Fibroblast of lung (primary cell): Measurements from ENCODE around the gene FAM53B. TPM values are rescaled to one million over a fixed set of nuclear protein-coding genes. Genes with fewer than 3 reads are reported as not detected.

ENCODE experiments used
- DNase-seq, 2 donors: peaks; one replicate each; pipeline versions ENCODE4 v3.0.0 to v3.0.0-alpha.2; 2010; ENCODE audit warnings: low read depth in 2 of 2
- H2AFZ ChIP-seq: 2 replicates; pipeline ENCODE4 v1.5.1; 2012; ENCODE audit warnings: low read length, control low read depth, inconsistent platforms
- H3K27ac ChIP-seq: 2 replicates; pipeline ENCODE4 v1.5.1; 2011; ENCODE audit warnings: low read length, control low read depth; ENCODE audit not compliant: insufficient read depth
- H3K27me3 ChIP-seq: 2 replicates; pipeline ENCODE4 v1.5.1; 2011; ENCODE audit warnings: mild to moderate bottlenecking, low read length; ENCODE audit not compliant: control insufficient read depth, insufficient read depth
- H3K36me3 ChIP-seq: 2 replicates; pipeline ENCODE4 v1.5.1; 2011; ENCODE audit warnings: low read length; ENCODE audit not compliant: control insufficient read depth, insufficient read depth
- H3K4me1 ChIP-seq: 2 replicates; pipeline ENCODE4 v1.5.1; 2011; ENCODE audit warnings: low read length; ENCODE audit not compliant: control insufficient read depth, insufficient read depth; ENCODE audit errors: extremely low read depth
- H3K4me2 ChIP-seq: 2 replicates; pipeline ENCODE4 v1.5.1; 2011; ENCODE audit warnings: low read length, control low read depth; ENCODE audit not compliant: insufficient read depth; ENCODE audit errors: extremely low read depth
- H3K4me3 ChIP-seq, 4 experiments: fragments of 200-600 bp in 1 of 4; sonication (generic) in 1 of 4; replicated peaks in 1 of 4; 2 replicates each; pipeline ENCODE4 v1.5.1; 2011 to 2016; ENCODE audit warnings: low read length in 4 of 4, low read depth in 3 of 4, mild to moderate bottlenecking in 3 of 4, control low read depth in 2 of 4, inconsistent platforms in 1 of 4, mixed read lengths in 1 of 4; ENCODE audit not compliant: insufficient read depth in 1 of 4; ENCODE audit errors: control extremely low read depth in 1 of 4
- H3K79me2 ChIP-seq: 2 replicates; pipeline ENCODE4 v1.5.1; 2012; ENCODE audit warnings: mild to moderate bottlenecking, low read length, inconsistent platforms; ENCODE audit not compliant: control insufficient read depth, insufficient read depth
- H3K9ac ChIP-seq: 2 replicates; pipeline ENCODE4 v1.5.1; 2011; ENCODE audit warnings: mild to moderate bottlenecking, low read length, control low read depth; ENCODE audit not compliant: insufficient read depth
- H3K9me3 ChIP-seq: 2 replicates; pipeline ENCODE4 v1.5.1; 2012; ENCODE audit warnings: low read depth, low read length; ENCODE audit not compliant: control insufficient read depth, insufficient read depth
- H4K20me1 ChIP-seq: 2 replicates; pipeline ENCODE4 v1.5.1; 2011; ENCODE audit warnings: low read length; ENCODE audit not compliant: control insufficient read depth, insufficient read depth; ENCODE audit errors: extremely low read depth
- EZH2 ChIP-seq: IDR thresholded peaks from 2 replicates; pipeline ENCODE4 v1.5.1; 2012; ENCODE audit warnings: low read length, control low read depth, mild to moderate bottlenecking; ENCODE audit errors: missing control alignments
- polyA plus RNA-seq, 2 donors: library from polyadenylated mRNA; depleted of rRNA in 1 of 2; stranded (reverse) in 1 of 2; unstranded in 1 of 2; fragments of >200 nt; gene quantifications; 2 replicates each; pipeline ENCODE4 v1.2.1, GENCODE V29; 2011 to 2012; ENCODE audit warnings: missing spikeins in 1 of 2
- total RNA-seq: library from RNA; depleted of rRNA; stranded (reverse); fragments of >200 nt; gene quantifications from 2 replicates; pipeline ENCODE4 v1.2.1, GENCODE V29; 2014
- TF ChIP-seq, protein P1 (sequence below), 2 donors: IDR thresholded peaks in 1 of 2; conservative IDR thresholded peaks in 1 of 2; 1 replicate in 1 of 2; 2 replicates in 1 of 2; pipeline ENCODE4 v1.5.1; 2011 to 2012; ENCODE audit warnings: low read length in 2 of 2, control low read depth in 1 of 2, inconsistent platforms in 1 of 2, low read depth in 1 of 2, mild to moderate bottlenecking in 1 of 2

FAM53B gene
- total and polyA plus RNA-seq, 2 donors (not counting 1 experiment from before 2014, with no cell fraction given): 2.2 to 11.7 TPM

- H4K20me1 ChIP-seq: no peaks in the 10 kb centered on the region
Measured at GRCh38 chr10:124616040-124616835, 127.9 kb downstream of the FAM53B start.

GRCh38 chr10:124615259-124615658 is 128.9 kb downstream of the FAM53B start:
- TF ChIP-seq, protein P1, sequence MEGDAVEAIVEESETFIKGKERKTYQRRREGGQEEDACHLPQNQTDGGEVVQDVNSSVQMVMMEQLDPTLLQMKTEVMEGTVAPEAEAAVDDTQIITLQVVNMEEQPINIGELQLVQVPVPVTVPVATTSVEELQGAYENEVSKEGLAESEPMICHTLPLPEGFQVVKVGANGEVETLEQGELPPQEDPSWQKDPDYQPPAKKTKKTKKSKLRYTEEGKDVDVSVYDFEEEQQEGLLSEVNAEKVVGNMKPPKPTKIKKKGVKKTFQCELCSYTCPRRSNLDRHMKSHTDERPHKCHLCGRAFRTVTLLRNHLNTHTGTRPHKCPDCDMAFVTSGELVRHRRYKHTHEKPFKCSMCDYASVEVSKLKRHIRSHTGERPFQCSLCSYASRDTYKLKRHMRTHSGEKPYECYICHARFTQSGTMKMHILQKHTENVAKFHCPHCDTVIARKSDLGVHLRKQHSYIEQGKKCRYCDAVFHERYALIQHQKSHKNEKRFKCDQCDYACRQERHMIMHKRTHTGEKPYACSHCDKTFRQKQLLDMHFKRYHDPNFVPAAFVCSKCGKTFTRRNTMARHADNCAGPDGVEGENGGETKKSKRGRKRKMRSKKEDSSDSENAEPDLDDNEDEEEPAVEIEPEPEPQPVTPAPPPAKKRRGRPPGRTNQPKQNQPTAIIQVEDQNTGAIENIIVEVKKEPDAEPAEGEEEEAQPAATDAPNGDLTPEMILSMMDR (conservative IDR thresholded peaks at IDR 0.05 in 1 of 2, IDR thresholded peaks at IDR 0.05 in 1 of 2; ENCODE audit: low read depth in 1 of 2, low read length in 2 of 2): no peak
- TF ChIP-seq EZH2: no peak
- no peak overlapping the region for H3K4me3 ChIP-seq
- no peak overlapping the region for H3K9ac ChIP-seq
- H3K27ac ChIP-seq: no peak overlapping the region
- H3K4me2 ChIP-seq: no peak overlapping the region
- no peaks in the 10 kb centered on the region for H4K20me1 ChIP-seq
- no peaks in the 10 kb centered on the region for H3K27me3 ChIP-seq
- no peaks in the 10 kb centered on the region for H3K9me3 ChIP-seq
- peaks cover 2% of the 10 kb centered on the region for H3K4me1 ChIP-seq
- H3K79me2 ChIP-seq: no peaks in the 10 kb centered on the region
- no peaks in the 10 kb centered on the region for H3K36me3 ChIP-seq
- DNase-seq: no peak
- H2AFZ ChIP-seq: no peak overlapping the region

More at GRCh38 chr10:124616040-124616835, 127.9 kb downstream of the FAM53B start:
- H3K9ac ChIP-seq: no peak overlapping the region
- no peak overlapping the region for H3K4me3 ChIP-seq
- H3K79me2 ChIP-seq: no peaks in the 10 kb centered on the region
- no peak for DNase-seq
- H3K27ac ChIP-seq: no peak overlapping the region
- no peaks in the 10 kb centered on the region for H3K36me3 ChIP-seq
- H2AFZ ChIP-seq: no peak overlapping the region
- H3K27me3 ChIP-seq: no peaks in the 10 kb centered on the region
- no peak overlapping the region for H3K4me2 ChIP-seq
- H3K9me3 ChIP-seq: no peaks in the 10 kb centered on the region
- TF ChIP-seq EZH2: no peak
- TF ChIP-seq, protein P1 (conservative IDR thresholded peaks at IDR 0.05 in 1 of 2, IDR thresholded peaks at IDR 0.05 in 1 of 2; ENCODE audit: low read depth in 1 of 2, low read length in 2 of 2): no peak
- H3K4me1 ChIP-seq: peaks cover 2% of the 10 kb centered on the region

GRCh38 chr10:124614003-124614659 is 130.0 kb downstream of the FAM53B start:
- Histone ChIP-seq H3K27ac (no peak overlapping the region), H4K20me1 (no peaks in the 10 kb centered on the region), H3K27me3 (no peaks in the 10 kb centered on the region), H3K36me3 (no peaks in the 10 kb centered on the region), H3K9ac (no peak overlapping the region), H2AFZ (no peak overlapping the region), H3K4me2 (no peak overlapping the region), H3K9me3 (no peaks in the 10 kb centered on the region), H3K4me1 (peaks cover 2% of the 10 kb centered on the region), H3K4me3 (no peak overlapping the region), H3K79me2 (no peaks in the 10 kb centered on the region)
- no peak for TF ChIP-seq EZH2
- TF ChIP-seq, protein P1 (conservative IDR thresholded peaks at IDR 0.05 in 1 of 2, IDR thresholded peaks at IDR 0.05 in 1 of 2; ENCODE audit: low read depth in 1 of 2, low read length in 2 of 2): no peak
- DNase-seq: no peak
